SK-N-SH treated with all-trans-retinoic acid at 6 μM for 48 hours (cell line): ENCODE results near the gene CCND2.

ENCODE experiments used
- CSRNP3 ChIP-seq: fragments of 250-450 bp; sonication (Bioruptor Pico); IDR thresholded peaks from 2 replicates; pipeline ENCODE4 v1.5.1; 2021; ENCODE audit warnings: mild to moderate bottlenecking, moderate library complexity
- ZFP3 ChIP-seq: fragments of 250-450 bp; sonication (Bioruptor Pico); IDR thresholded peaks from 2 replicates; pipeline ENCODE4 v1.5.0; 2020; ENCODE audit warnings: mild to moderate bottlenecking, moderate library complexity
- ZFP30 ChIP-seq: fragments of 450-650 bp; formaldehyde crosslinking; IDR thresholded peaks from 2 replicates; pipeline ENCODE4 v1.5.0; 2022; ENCODE audit warnings: mild to moderate bottlenecking, moderate library complexity

GRCh38 chr12:4285070-4285469, 11.5 kb downstream of the CCND2 start:
- TF ChIP-seq CSRNP3 (no peak), ZFP3 (CRISPR knock-in tag) (no peak), ZFP30 (CRISPR knock-in tag) (no peak)
